ENCODE measurements around the gene EDC4. TPM values are rescaled to one million over a fixed set of nuclear protein-coding genes. Genes with fewer than 3 reads are reported as not detected.
A peak's percentile ranks its signal among the peaks of the same experiment; 100 is the strongest.

Gene EDC4
- total RNA-seq, 1 donor from 2014 or later, result 48.4 TPM

DNA sequence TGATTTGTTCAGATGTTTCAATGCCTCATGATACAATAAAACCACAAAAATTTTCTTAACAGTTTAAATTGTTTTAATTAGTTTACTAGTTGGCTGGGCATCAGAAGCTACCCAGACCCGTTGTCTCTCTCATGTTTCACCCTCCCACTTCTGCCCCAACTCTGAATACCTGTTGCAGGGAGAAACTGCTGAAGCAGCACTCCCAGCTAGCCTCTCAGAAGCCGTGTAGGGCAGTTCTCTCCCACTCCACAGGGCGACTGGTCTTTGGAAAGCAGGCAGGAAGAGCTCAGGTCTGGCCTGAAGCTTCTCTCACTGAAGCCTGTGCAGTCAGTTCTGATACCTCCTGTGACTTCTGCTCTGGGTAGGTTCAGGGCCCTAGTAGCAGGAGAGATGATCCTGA, 1.6 kb upstream of the EDC4 start:
- Histone ChIP-seq H3K4me3 (ENCODE audit: low read depth, low read length) (no peak overlapping the region), H3K27me3 (ENCODE audit: control insufficient read depth, insufficient read depth, low read length) (no peaks in the 10 kb centered on the region), H3K36me3 (ENCODE audit: control insufficient read depth, insufficient read depth, low read length) (peaks cover 2% of the 10 kb centered on the region)
- TF ChIP-seq, protein P1, sequence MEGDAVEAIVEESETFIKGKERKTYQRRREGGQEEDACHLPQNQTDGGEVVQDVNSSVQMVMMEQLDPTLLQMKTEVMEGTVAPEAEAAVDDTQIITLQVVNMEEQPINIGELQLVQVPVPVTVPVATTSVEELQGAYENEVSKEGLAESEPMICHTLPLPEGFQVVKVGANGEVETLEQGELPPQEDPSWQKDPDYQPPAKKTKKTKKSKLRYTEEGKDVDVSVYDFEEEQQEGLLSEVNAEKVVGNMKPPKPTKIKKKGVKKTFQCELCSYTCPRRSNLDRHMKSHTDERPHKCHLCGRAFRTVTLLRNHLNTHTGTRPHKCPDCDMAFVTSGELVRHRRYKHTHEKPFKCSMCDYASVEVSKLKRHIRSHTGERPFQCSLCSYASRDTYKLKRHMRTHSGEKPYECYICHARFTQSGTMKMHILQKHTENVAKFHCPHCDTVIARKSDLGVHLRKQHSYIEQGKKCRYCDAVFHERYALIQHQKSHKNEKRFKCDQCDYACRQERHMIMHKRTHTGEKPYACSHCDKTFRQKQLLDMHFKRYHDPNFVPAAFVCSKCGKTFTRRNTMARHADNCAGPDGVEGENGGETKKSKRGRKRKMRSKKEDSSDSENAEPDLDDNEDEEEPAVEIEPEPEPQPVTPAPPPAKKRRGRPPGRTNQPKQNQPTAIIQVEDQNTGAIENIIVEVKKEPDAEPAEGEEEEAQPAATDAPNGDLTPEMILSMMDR (IDR thresholded peaks at IDR 0.05; ENCODE audit: insufficient read depth, low read length, poor library complexity, severe bottlenecking), result no peak
- no peak for DNase-seq (ENCODE audit: low read depth)

DNA sequence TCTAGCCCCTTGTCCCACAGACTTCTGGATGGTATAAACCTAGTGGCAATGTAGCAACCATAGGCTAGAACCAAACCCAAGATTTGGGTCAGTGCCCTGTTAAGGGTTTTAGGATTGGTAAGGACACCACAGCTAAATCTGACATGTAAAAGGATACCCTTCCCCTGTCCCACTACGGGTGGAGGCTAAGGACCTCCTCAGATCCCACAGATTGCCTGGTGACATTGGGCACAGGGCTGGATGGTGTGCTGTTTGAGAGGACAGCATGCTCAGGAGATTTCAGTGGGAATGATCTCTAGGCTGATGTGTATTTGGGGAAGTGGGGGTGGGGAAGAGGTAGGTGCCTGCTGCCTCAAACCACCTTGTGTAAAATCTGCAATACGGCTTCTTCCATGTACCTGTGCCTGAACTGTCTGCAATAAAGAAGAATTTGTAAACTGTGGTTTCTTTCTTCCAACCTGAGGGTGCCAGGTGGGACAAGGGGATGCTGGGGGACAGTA, 671 bp upstream of the EDC4 start:
- TF ChIP-seq, protein P1 (IDR thresholded peaks at IDR 0.05; ENCODE audit: insufficient read depth, low read length, poor library complexity, severe bottlenecking), result no peak
- DNase-seq (ENCODE audit: low read depth), result no peak
- H3K4me3 ChIP-seq (ENCODE audit: low read depth, low read length), result no peak overlapping the region
- H3K27me3 ChIP-seq (ENCODE audit: control insufficient read depth, insufficient read depth, low read length), result no peaks in the 10 kb centered on the region
- peaks cover 2% of the 10 kb centered on the region for H3K36me3 ChIP-seq (ENCODE audit: control insufficient read depth, insufficient read depth, low read length)

DNA sequence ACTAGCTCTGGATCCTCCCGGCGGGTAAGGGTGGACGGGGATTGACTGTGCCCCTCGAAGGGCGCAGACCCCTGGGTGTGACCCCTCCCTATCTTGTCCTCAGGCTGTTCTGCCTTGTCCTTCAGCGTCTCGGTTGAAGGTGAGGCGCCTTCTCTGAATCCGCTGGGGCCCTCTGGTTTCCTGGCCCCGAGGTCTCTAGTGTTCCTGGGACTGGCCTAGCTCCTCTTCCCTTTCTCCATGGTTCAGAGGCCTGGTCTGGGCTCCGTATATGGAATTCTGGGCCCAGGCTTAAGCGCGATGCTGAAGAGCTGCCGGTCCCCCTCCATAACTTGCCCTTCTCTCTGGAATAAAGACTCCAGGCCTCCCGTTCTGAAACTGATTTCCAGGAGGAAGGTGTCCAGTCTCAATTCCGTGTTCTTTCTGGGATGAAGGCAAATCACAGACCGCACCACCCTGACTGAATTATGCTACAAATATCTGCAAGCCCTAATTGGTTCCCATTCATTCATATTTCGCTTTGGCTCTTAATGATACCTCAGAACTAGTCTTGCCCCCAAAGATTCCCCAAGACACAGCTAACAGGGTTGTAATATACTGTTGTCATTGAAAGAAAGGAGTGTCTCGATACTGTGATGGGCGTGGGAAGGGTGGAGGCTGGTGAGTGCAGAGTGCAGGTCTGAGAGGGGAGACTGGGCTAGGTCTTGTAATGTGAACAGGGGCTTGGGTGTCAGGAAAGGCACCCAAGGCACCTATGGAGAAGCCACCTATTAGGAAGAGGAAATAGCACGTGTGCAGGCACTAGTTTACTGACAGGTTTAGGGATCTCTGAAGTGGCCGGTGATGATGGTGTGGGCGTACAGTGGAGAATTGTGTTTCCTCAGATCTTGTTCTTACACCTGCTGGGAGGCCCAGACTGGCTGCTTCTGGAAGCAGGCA, 851 bp downstream of the EDC4 start:
- DNase-seq (ENCODE audit: low read depth), result no peak

DNA sequence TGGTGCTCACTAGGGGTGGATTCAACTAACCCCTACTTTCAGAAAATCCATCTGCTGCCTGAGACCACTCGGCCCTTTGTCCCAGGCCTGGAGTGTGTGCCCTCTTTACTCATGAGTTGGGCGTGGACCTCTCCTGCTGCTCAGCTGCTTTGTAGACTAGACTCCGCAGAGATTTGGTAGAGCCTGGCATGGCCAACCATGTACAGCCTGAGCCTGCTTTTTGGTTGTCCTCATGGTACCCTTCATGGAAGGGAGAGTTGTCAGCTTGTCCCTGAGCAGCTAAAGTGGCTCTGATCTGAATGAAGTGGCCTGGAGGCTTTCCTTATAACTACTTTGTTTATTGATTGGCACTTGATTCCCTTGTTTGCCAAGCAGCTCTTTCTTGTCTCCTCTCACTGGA, 1.5 kb downstream of the EDC4 start:
- Histone ChIP-seq H3K36me3 (ENCODE audit: control insufficient read depth, insufficient read depth, low read length) (peaks cover 4% of the 10 kb centered on the region), H3K4me3 (ENCODE audit: low read depth, low read length) (no peak overlapping the region), H3K27me3 (ENCODE audit: control insufficient read depth, insufficient read depth, low read length) (no peaks in the 10 kb centered on the region)
- TF ChIP-seq, protein P1 (IDR thresholded peaks at IDR 0.05; ENCODE audit: insufficient read depth, low read length, poor library complexity, severe bottlenecking), result no peak
- no peak for DNase-seq (ENCODE audit: low read depth)

More for the DNA sequence above, 851 bp downstream of the EDC4 start:
- Histone ChIP-seq H3K27me3 (ENCODE audit: control insufficient read depth, insufficient read depth, low read length) (no peaks in the 10 kb centered on the region), H3K36me3 (ENCODE audit: control insufficient read depth, insufficient read depth, low read length) (peaks cover 4% of the 10 kb centered on the region), H3K4me3 (ENCODE audit: low read depth, low read length) (peak overlapping the region; percentile 80)
- TF ChIP-seq, protein P1 (IDR thresholded peaks at IDR 0.05; ENCODE audit: insufficient read depth, low read length, poor library complexity, severe bottlenecking), result no peak

DNA sequence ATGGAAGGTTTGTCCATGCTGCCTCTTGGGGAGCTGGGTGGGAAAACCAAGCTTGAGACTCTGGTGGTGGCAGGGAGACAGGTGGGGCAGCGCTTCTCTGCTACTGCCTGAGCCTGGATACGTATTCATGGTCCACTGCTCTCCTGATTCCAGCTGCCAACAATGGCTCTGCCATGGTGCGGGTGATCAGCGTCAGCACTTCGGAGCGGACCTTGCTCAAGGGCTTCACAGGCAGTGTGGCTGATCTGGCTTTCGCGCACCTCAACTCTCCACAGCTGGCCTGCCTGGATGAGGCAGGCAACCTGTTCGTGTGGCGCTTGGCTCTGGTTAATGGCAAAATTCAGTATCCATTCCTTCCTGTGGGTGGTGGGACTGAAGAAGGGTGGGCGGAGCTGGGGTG, 4.2 kb downstream of the EDC4 start:
- peaks cover 2% of the 10 kb centered on the region for H3K36me3 ChIP-seq (ENCODE audit: control insufficient read depth, insufficient read depth, low read length)
- H3K4me3 ChIP-seq (ENCODE audit: low read depth, low read length), result no peak overlapping the region
- DNase-seq (ENCODE audit: low read depth), result no peak
- TF ChIP-seq, protein P1 (IDR thresholded peaks at IDR 0.05; ENCODE audit: insufficient read depth, low read length, poor library complexity, severe bottlenecking), result no peak
- no peaks in the 10 kb centered on the region for H3K27me3 ChIP-seq (ENCODE audit: control insufficient read depth, insufficient read depth, low read length)
